ENCODE data around the gene TTC23L. TPM values are rescaled to one million over a fixed set of nuclear protein-coding genes. Genes with fewer than 3 reads are reported as not detected.
"Not testable (repeated sequence)": the region's sequence is repeated elsewhere in the genome, so short reads cannot be mapped to it uniquely, and the experiment has no call there.

TTC23L gene
- total and polyA plus RNA-seq, 4 donors = 0.62 to 6.1 (median 0.72) TPM; not detected in 1

DNA sequence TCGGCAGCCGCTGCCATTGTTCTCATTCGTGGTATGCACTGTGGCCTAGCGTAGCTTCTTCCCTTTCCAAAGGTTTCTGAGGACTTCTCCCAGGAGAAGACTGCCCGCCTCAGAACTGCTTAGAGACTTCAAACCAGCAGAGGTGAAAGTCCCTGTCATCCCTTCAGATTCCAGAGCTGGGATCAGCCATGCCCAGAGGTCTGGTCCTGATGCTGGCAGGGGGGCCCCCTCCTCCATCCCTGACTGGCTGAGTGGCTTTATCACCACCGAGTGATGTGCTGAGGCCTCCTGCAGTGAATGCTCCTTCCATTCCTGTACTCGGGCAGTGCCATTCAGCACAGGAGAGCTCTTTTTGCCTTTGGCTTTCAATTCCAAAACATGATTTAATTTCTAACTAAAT is 8.1 kb upstream of the TTC23L start:
- not testable (repeated sequence) for ATAC-seq (ENCODE audit: low FRiP score); H3K4me1 ChIP-seq (ENCODE audit: control insufficient read depth in 1 of 2, insufficient read depth in 2 of 2, low read length in 2 of 2); H3K4me3 ChIP-seq (ENCODE audit: low read length in 2 of 2); H3K9me3 ChIP-seq (ENCODE audit: control insufficient read depth, low read length); DNase-seq; H3K27me3 ChIP-seq (ENCODE audit: control insufficient read depth in 1 of 2, insufficient read depth in 2 of 2, low read length in 1 of 2)
- H3K27ac ChIP-seq (ENCODE audit: low read depth in 1 of 2, low read length in 2 of 2) = peak overlapping the region in 1 of 2 donors; percentile 23
- peaks cover 11 to 18% of the 10 kb centered on the region in 2 donors for H3K36me3 ChIP-seq (ENCODE audit: control insufficient read depth in 1 of 2, insufficient read depth in 2 of 2, low read length in 1 of 2)
- 63 to 65% methylated on average over 7 of the region's 7 CpGs for WGBS, 2 donors
- intact Hi-C loops (cut with DNase I) = loop anchor here (5.0 to 10.0 kb wide), 2 partner anchors 306 to 309 kb away; no protein-coding TSS in a partner anchor

- intact Hi-C loops (cut with DNase I) = loop anchor here (5.0 to 10.0 kb wide), 2 partner anchors 307 to 309 kb away; no protein-coding TSS in a partner anchor
- Histone ChIP-seq H3K27ac (ENCODE audit: low read depth in 1 of 2, low read length in 2 of 2) (peak overlapping the region in 1 of 2 donors; percentile 76), H3K36me3 (ENCODE audit: control insufficient read depth in 1 of 2, insufficient read depth in 2 of 2, low read length in 1 of 2) (peaks cover 10 to 17% of the 10 kb centered on the region in 2 donors), H3K27me3 (ENCODE audit: control insufficient read depth in 1 of 2, insufficient read depth in 2 of 2, low read length in 1 of 2) (no peaks in the 10 kb centered on the region), H3K9me3 (ENCODE audit: control insufficient read depth, low read length) (no peaks in the 10 kb centered on the region), H3K4me1 (ENCODE audit: control insufficient read depth in 1 of 2, insufficient read depth in 2 of 2, low read length in 2 of 2) (no peaks in the 10 kb centered on the region), H3K4me3 (ENCODE audit: low read length in 2 of 2) (no peak overlapping the region)
- ATAC-seq (ENCODE audit: low FRiP score) (no peak), DNase-seq (no peak)
Measured at GRCh38 chr5:34831303-34831702, 7.7 kb upstream of the TTC23L start.

GRCh38 chr5:34832568-34832967 is 6.4 kb upstream of the TTC23L start:
- 54 to 58% methylated on average over 5 of the region's 5 CpGs for WGBS, 2 donors
- no peak for ATAC-seq (ENCODE audit: low FRiP score)
- H3K4me3 ChIP-seq (ENCODE audit: low read length in 2 of 2) = no peak overlapping the region
- DNase-seq = no peak
- H3K9me3 ChIP-seq (ENCODE audit: control insufficient read depth, low read length) = no peaks in the 10 kb centered on the region
- intact Hi-C loops (cut with DNase I) = loop anchor here (5.0 to 10.0 kb wide), 2 partner anchors 308 to 310 kb away; no protein-coding TSS in a partner anchor
- peaks cover 3 to 8% of the 10 kb centered on the region in 2 donors for H3K36me3 ChIP-seq (ENCODE audit: control insufficient read depth in 1 of 2, insufficient read depth in 2 of 2, low read length in 1 of 2)
- peak overlapping the region in 1 of 2 donors; percentile 79 for H3K27ac ChIP-seq (ENCODE audit: low read depth in 1 of 2, low read length in 2 of 2)
- H3K4me1 ChIP-seq (ENCODE audit: control insufficient read depth in 1 of 2, insufficient read depth in 2 of 2, low read length in 2 of 2) = no peaks in the 10 kb centered on the region
- no peaks in the 10 kb centered on the region for H3K27me3 ChIP-seq (ENCODE audit: control insufficient read depth in 1 of 2, insufficient read depth in 2 of 2, low read length in 1 of 2)

DNA sequence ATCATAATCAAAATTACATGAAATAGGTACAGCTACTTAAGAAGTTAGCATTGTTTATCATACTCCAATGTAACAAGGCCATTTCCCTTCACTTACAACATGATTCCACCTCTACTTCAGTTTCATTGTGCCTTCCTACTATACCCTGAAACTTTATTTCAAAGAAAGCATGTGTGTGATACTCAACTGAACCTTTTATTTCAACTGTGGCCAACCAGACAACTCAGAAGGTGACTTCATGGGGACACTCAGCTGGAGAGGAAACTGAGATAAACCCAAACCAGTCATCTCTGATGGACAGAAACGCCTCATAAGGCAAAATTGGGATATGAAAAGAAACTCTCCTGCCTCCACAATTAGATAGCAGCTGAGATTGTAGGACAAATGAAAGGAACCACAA is 5.9 kb upstream of the TTC23L start:
- H3K4me1 ChIP-seq (ENCODE audit: control insufficient read depth in 1 of 2, insufficient read depth in 2 of 2, low read length in 2 of 2) = no peaks in the 10 kb centered on the region
- 91 to 94% methylated on average over 1 of the region's 1 CpG for WGBS, 2 donors
- peaks cover 0 to 5% of the 10 kb centered on the region in 2 donors for H3K36me3 ChIP-seq (ENCODE audit: control insufficient read depth in 1 of 2, insufficient read depth in 2 of 2, low read length in 1 of 2)
- no peaks in the 10 kb centered on the region for H3K27me3 ChIP-seq (ENCODE audit: control insufficient read depth in 1 of 2, insufficient read depth in 2 of 2, low read length in 1 of 2)
- no peaks in the 10 kb centered on the region for H3K9me3 ChIP-seq (ENCODE audit: control insufficient read depth, low read length)
- intact Hi-C loops (cut with DNase I) = loop anchor here (5.0 to 10.0 kb wide), 2 partner anchors 308 to 311 kb away; no protein-coding TSS in a partner anchor
- H3K27ac ChIP-seq (ENCODE audit: low read depth in 1 of 2, low read length in 2 of 2) = peak overlapping the region in 1 of 2 donors; percentile 42
- no peak for DNase-seq
- H3K4me3 ChIP-seq (ENCODE audit: low read length in 2 of 2) = no peak overlapping the region
- no peak for ATAC-seq (ENCODE audit: low FRiP score)

DNA sequence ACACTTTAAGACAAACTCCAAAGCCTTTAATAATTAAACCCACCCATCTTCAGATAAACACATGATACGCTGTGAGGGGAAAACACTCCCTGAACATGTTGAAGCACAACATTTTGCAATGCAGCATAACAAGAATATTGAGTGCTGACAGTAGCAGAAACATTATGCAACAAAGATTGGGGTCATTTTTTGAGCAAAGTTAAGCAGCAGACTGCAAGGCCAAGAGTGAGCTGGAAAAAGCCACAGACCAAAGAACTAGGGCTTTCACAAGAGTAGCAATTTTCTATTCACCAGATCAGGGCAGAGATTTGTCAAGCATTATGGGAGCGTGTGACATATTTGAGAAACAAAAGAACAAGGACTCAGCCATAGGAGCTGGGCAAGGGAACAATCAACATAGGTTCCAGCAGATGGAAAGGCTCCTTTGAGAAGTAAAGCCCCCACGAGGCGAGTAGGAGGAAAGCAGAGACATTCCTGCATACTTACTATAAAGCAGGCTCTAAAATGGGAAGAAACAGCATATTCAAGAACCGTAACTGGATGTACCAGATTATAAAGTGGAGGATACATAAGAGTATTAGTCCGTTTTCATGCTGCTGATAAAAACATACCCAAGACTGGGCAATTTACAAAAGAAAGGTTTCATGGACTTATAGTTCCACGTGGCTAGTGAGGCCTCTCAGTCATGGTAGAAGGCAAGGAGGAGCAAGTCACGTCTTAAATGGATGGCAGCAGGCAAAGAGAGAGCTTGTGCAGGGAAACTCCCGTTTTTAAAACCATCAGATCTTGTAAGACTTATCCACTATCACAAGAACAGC is 4.8 kb upstream of the TTC23L start:
- ATAC-seq (ENCODE audit: low FRiP score) = peak; percentile 37
- H3K4me1 ChIP-seq (ENCODE audit: control insufficient read depth in 1 of 2, insufficient read depth in 2 of 2, low read length in 2 of 2) = no peaks in the 10 kb centered on the region
- DNase-seq = no peak
- H3K36me3 ChIP-seq (ENCODE audit: control insufficient read depth in 1 of 2, insufficient read depth in 2 of 2, low read length in 1 of 2) = peaks cover 0 to 3% of the 10 kb centered on the region in 2 donors
- intact Hi-C loops (cut with DNase I) = loop anchor here (5.0 to 10.0 kb wide), 2 partner anchors 309 to 312 kb away; no protein-coding TSS in a partner anchor
- WGBS, 2 donors = 81 to 83% methylated on average over 9 of the region's 9 CpGs
- H3K9me3 ChIP-seq (ENCODE audit: control insufficient read depth, low read length) = no peaks in the 10 kb centered on the region
- H3K27me3 ChIP-seq (ENCODE audit: control insufficient read depth in 1 of 2, insufficient read depth in 2 of 2, low read length in 1 of 2) = no peaks in the 10 kb centered on the region
- peak overlapping the region in 1 of 2 donors; percentile 14 for H3K27ac ChIP-seq (ENCODE audit: low read depth in 1 of 2, low read length in 2 of 2)
- no peak overlapping the region for H3K4me3 ChIP-seq (ENCODE audit: low read length in 2 of 2)

DNA sequence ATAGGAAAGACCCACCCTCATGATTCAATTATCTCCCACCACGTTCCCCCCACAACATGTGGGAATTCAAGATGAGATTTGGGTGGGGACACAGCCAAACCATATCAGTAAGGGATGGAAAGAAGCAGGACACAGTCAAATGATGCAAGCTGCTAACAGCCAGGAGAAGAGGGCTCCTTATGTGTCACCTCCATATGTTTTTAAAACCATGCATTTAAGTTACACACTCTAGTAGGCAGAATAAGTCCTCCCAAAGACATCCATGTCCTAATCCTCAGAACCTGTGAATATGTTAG is 4.2 kb upstream of the TTC23L start:
- H3K27me3 ChIP-seq (ENCODE audit: control insufficient read depth in 1 of 2, insufficient read depth in 2 of 2, low read length in 1 of 2) = no peaks in the 10 kb centered on the region
- ATAC-seq (ENCODE audit: low FRiP score) (no peak), DNase-seq (no peak)
- peaks cover 0 to 3% of the 10 kb centered on the region in 2 donors for H3K36me3 ChIP-seq (ENCODE audit: control insufficient read depth in 1 of 2, insufficient read depth in 2 of 2, low read length in 1 of 2)
- H3K27ac ChIP-seq (ENCODE audit: low read depth in 1 of 2, low read length in 2 of 2) = no peak overlapping the region
- H3K9me3 ChIP-seq (ENCODE audit: control insufficient read depth, low read length) = no peaks in the 10 kb centered on the region
- H3K4me1 ChIP-seq (ENCODE audit: control insufficient read depth in 1 of 2, insufficient read depth in 2 of 2, low read length in 2 of 2) = no peaks in the 10 kb centered on the region
- 85 to 90% methylated on average over 1 of the region's 1 CpG for WGBS, 2 donors
- intact Hi-C loops (cut with DNase I) = loop anchor here (5.0 to 10.0 kb wide), 3 partner anchors 177 to 312 kb away; partner anchors contain the start of gene RAI14 (in 1 of the 2)
- H3K4me3 ChIP-seq (ENCODE audit: low read length in 2 of 2) = no peak overlapping the region

DNA sequence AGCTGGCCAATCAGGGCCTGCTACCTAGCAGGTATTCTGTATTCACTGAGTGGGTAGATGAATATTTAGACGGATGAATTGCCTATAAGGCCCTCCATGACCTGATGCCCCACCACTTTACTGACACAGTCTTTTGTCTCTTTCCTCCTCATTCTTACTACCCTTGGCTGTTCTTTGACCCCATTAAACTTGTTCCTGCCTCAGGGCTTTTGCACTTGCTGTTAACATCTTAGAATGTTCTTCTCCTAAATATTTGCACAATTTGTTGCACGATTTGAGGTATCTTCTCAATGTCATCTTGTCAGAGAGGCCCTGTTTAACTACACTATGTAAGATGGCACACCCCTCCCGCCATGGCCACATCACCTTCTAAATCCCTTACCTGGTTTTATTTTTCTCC is 3.3 kb upstream of the TTC23L start:
- 90 to 91% methylated on average over 3 of the region's 3 CpGs for WGBS, 2 donors

DNA sequence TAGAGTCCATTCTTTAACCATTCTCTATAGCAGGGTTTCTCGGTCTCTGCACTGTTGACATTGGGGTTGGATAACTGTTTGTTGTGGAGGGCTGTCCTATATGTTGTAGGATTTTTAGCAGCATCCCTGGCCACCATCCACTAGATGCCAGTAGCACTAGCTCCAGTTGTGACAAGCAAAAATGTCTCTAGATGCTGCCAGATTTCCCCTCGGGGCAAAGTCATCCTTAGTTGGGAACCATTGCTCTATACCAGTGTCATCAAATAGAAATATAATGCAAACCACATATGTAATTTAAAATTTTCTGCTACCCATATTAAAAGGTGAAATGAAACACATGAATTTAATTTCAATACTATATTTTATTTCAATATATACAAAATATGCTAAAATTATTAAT is 2.9 kb downstream of the TTC23L start:
- 93 to 100% methylated on average over 2 of the region's 2 CpGs for WGBS, 2 donors
- Histone ChIP-seq H3K4me3 (ENCODE audit: low read length in 2 of 2) (no peak overlapping the region), H3K27me3 (ENCODE audit: control insufficient read depth in 1 of 2, insufficient read depth in 2 of 2, low read length in 1 of 2) (no peaks in the 10 kb centered on the region), H3K9me3 (ENCODE audit: control insufficient read depth, low read length) (no peaks in the 10 kb centered on the region), H3K36me3 (ENCODE audit: control insufficient read depth in 1 of 2, insufficient read depth in 2 of 2, low read length in 1 of 2) (peaks cover 0 to 1% of the 10 kb centered on the region in 2 donors), H3K27ac (ENCODE audit: low read depth in 1 of 2, low read length in 2 of 2) (no peak overlapping the region), H3K4me1 (ENCODE audit: control insufficient read depth in 1 of 2, insufficient read depth in 2 of 2, low read length in 2 of 2) (no peaks in the 10 kb centered on the region)
- intact Hi-C loops (cut with DNase I) = no loop called here
- no peak for ATAC-seq (ENCODE audit: low FRiP score)
- no peak for DNase-seq

More for the DNA sequence above, 3.3 kb upstream of the TTC23L start:
- H3K36me3 ChIP-seq (ENCODE audit: control insufficient read depth in 1 of 2, insufficient read depth in 2 of 2, low read length in 1 of 2) = no peaks in the 10 kb centered on the region
- DNase-seq = no peak
- intact Hi-C loops (cut with DNase I) = loop anchor here (5.0 to 10.0 kb wide), 2 partner anchors 178 to 311 kb away; partner anchors contain the start of gene RAI14 (in 1 of the 2)
- no peak overlapping the region for H3K4me3 ChIP-seq (ENCODE audit: low read length in 2 of 2)
- no peaks in the 10 kb centered on the region for H3K27me3 ChIP-seq (ENCODE audit: control insufficient read depth in 1 of 2, insufficient read depth in 2 of 2, low read length in 1 of 2)
- H3K9me3 ChIP-seq (ENCODE audit: control insufficient read depth, low read length) = no peaks in the 10 kb centered on the region
- H3K27ac ChIP-seq (ENCODE audit: low read depth in 1 of 2, low read length in 2 of 2) = peak overlapping the region in 1 of 2 donors; percentile 43
- no peaks in the 10 kb centered on the region for H3K4me1 ChIP-seq (ENCODE audit: control insufficient read depth in 1 of 2, insufficient read depth in 2 of 2, low read length in 2 of 2)
- ATAC-seq (ENCODE audit: low FRiP score) = no peak

DNA sequence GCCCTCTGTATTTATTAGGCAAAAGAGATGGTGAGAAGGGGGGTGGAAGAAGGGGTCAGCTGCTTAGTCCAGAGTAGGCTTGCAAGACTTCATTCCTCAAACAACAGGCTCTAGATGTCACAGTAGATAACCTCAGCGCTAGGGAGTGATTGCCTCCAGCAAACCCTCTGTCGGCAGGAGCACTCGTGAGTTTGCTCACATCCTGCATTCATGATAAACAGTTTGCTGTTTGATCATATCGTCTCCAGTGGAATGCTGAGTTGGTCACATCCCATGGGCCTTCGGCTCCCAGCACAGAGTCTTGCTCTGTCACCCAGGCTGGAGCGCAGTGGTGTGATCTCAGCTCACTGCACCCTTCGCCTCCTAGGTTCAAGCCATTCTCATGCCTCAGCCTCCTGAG is 3.6 kb downstream of the TTC23L start:
- peaks cover 0 to 1% of the 10 kb centered on the region in 2 donors for H3K36me3 ChIP-seq (ENCODE audit: control insufficient read depth in 1 of 2, insufficient read depth in 2 of 2, low read length in 1 of 2)
- no peak for ATAC-seq (ENCODE audit: low FRiP score)
- H3K4me1 ChIP-seq (ENCODE audit: control insufficient read depth in 1 of 2, insufficient read depth in 2 of 2, low read length in 2 of 2) = no peaks in the 10 kb centered on the region
- DNase-seq = no peak
- H3K27ac ChIP-seq (ENCODE audit: low read depth in 1 of 2, low read length in 2 of 2) = no peak overlapping the region
- H3K4me3 ChIP-seq (ENCODE audit: low read length in 2 of 2) = no peak overlapping the region
- no peaks in the 10 kb centered on the region for H3K9me3 ChIP-seq (ENCODE audit: control insufficient read depth, low read length)
- intact Hi-C loops (cut with DNase I) = no loop called here
- H3K27me3 ChIP-seq (ENCODE audit: control insufficient read depth in 1 of 2, insufficient read depth in 2 of 2, low read length in 1 of 2) = no peaks in the 10 kb centered on the region
- WGBS, 2 donors = 91 to 97% methylated on average over 7 of the region's 7 CpGs
